Subcutaneous abdominal adipose tissue (tissue), 5 donors: ENCODE results near the gene GAS6.
"Not testable (repeated sequence)": the region's sequence is repeated elsewhere in the genome, so short reads cannot be mapped to it uniquely, and the experiment has no call there.

Experiments used
- H3K27ac ChIP-seq: one replicate; pipeline ENCODE4 v1.7.0; 2013; ENCODE audit warnings: low read depth, mild to moderate bottlenecking, inconsistent platforms, low read length, moderate library complexity
- H3K27me3 ChIP-seq, 5 donors: one replicate each; pipeline ENCODE4 v1.7.0; 2013; ENCODE audit warnings: low read length in 5 of 5, inconsistent platforms in 1 of 5; ENCODE audit not compliant: control insufficient read depth in 5 of 5, insufficient read depth in 4 of 5
- H3K36me3 ChIP-seq, 5 donors: one replicate each; pipeline ENCODE4 v1.7.0; 2013; ENCODE audit warnings: low read length in 5 of 5; ENCODE audit not compliant: control insufficient read depth in 5 of 5, insufficient read depth in 5 of 5
- H3K4me1 ChIP-seq, 5 donors: one replicate each; pipeline ENCODE4 v1.7.0; 2013; ENCODE audit warnings: low read length in 5 of 5, mild to moderate bottlenecking in 3 of 5, moderate library complexity in 1 of 5; ENCODE audit not compliant: control insufficient read depth in 5 of 5, insufficient read depth in 5 of 5
- H3K4me3 ChIP-seq, 5 donors: one replicate each; pipeline ENCODE4 v1.7.0; 2013; ENCODE audit warnings: low read length in 5 of 5, low read depth in 1 of 5
- H3K9ac ChIP-seq, 5 donors: one replicate each; pipeline ENCODE4 v1.7.0; 2013; ENCODE audit warnings: low read length in 5 of 5, mild to moderate bottlenecking in 4 of 5, moderate library complexity in 3 of 5
- H3K9me3 ChIP-seq, 5 donors: one replicate each; pipeline ENCODE4 v1.7.0; 2013; ENCODE audit warnings: low read length in 5 of 5; ENCODE audit not compliant: control insufficient read depth in 5 of 5
- donor health status: healthy.
- donor health status: healthy.
- donor health status: healthy.
- donor health status: healthy.
- donor health status: healthy.

The GAS6 gene

GRCh38 chr13:113863524-113864272, at the start of gene GAS6:
GAS6 (minus strand) TSS chr13:113864076; CDS start chr13:113863920, 156 bp downstream.
- H3K4me1 ChIP-seq = peaks cover 2 to 36% (median 34%) of the 10 kb centered on the region in 5 donors
- H3K27ac ChIP-seq = peak within 1 kb of the TSS; percentile 50
- peak within 1 kb of the TSS; percentile 75 to 86 (median 79) for H3K4me3 ChIP-seq
- peak within 1 kb of the TSS; percentile 4 to 76 (median 72) for H3K9ac ChIP-seq
- no peaks in the 10 kb centered on the region for H3K9me3 ChIP-seq
- H3K36me3 ChIP-seq = peaks cover 0 to 17% (median 0%) of the 10 kb centered on the region in 5 donors
- peaks cover 0 to 3% (median 0%) of the 10 kb centered on the region in 5 donors for H3K27me3 ChIP-seq

GRCh38 chr13:113913408-113913807, 49.5 kb upstream of the GAS6 start:
- not testable (repeated sequence) for H3K36me3 ChIP-seq, H3K4me3 ChIP-seq, H3K9ac ChIP-seq, H3K27ac ChIP-seq, H3K4me1 ChIP-seq
- H3K9me3 ChIP-seq = peaks cover 2 to 14% (median 4%) of the 10 kb centered on the region in 5 donors
- H3K27me3 ChIP-seq = peaks cover 0 to 14% (median 9%) of the 10 kb centered on the region in 5 donors

- no peak overlapping the region for H3K27ac ChIP-seq
- peaks cover 2 to 14% (median 4%) of the 10 kb centered on the region in 5 donors for H3K9me3 ChIP-seq
- no peaks in the 10 kb centered on the region for H3K36me3 ChIP-seq
- peaks cover 5 to 12% (median 9%) of the 10 kb centered on the region in 5 donors for H3K4me1 ChIP-seq
- no peak overlapping the region for H3K9ac ChIP-seq
- peaks cover 0 to 17% (median 9%) of the 10 kb centered on the region in 5 donors for H3K27me3 ChIP-seq
- H3K4me3 ChIP-seq = no peak overlapping the region
Measured at GRCh38 chr13:113912596-113912995, 48.7 kb upstream of the GAS6 start.

- Histone ChIP-seq H3K4me3 (no peak overlapping the region), H3K9me3 (peaks cover 0 to 4% (median 0%) of the 10 kb centered on the region in 5 donors), H3K4me1 (peaks cover 0 to 15% (median 13%) of the 10 kb centered on the region in 5 donors), H3K9ac (no peak overlapping the region), H3K27me3 (peaks cover 0 to 6% (median 4%) of the 10 kb centered on the region in 5 donors), H3K27ac (no peak overlapping the region), H3K36me3 (no peaks in the 10 kb centered on the region)
Measured at GRCh38 chr13:113907635-113908617, 44.0 kb upstream of the GAS6 start.

- Histone ChIP-seq H3K27ac (no peak overlapping the region), H3K4me1 (peaks cover 0 to 15% (median 13%) of the 10 kb centered on the region in 5 donors), H3K9me3 (no peaks in the 10 kb centered on the region), H3K4me3 (no peak overlapping the region), H3K9ac (no peak overlapping the region), H3K27me3 (peaks cover 0 to 6% (median 4%) of the 10 kb centered on the region in 5 donors), H3K36me3 (no peaks in the 10 kb centered on the region)
Measured at GRCh38 chr13:113906571-113906970, 42.7 kb upstream of the GAS6 start.

GRCh38 chr13:113905942-113906341, 42.1 kb upstream of the GAS6 start:
- Histone ChIP-seq H3K4me1 (peaks cover 0 to 15% (median 13%) of the 10 kb centered on the region in 5 donors), H3K4me3 (no peak overlapping the region), H3K9me3 (no peaks in the 10 kb centered on the region), H3K27me3 (peaks cover 0 to 6% (median 4%) of the 10 kb centered on the region in 5 donors), H3K9ac (no peak overlapping the region), H3K27ac (no peak overlapping the region), H3K36me3 (no peaks in the 10 kb centered on the region)

- no peak overlapping the region for H3K27ac ChIP-seq
- peaks cover 0 to 15% (median 13%) of the 10 kb centered on the region in 5 donors for H3K4me1 ChIP-seq
- H3K9me3 ChIP-seq = no peaks in the 10 kb centered on the region
- H3K36me3 ChIP-seq = no peaks in the 10 kb centered on the region
- H3K27me3 ChIP-seq = peaks cover 0 to 6% (median 4%) of the 10 kb centered on the region in 5 donors
- H3K4me3 ChIP-seq = no peak overlapping the region
- no peak overlapping the region for H3K9ac ChIP-seq
Measured at GRCh38 chr13:113905018-113905417, 41.1 kb upstream of the GAS6 start.

GRCh38 chr13:113904411-113904810, 40.5 kb upstream of the GAS6 start:
- Histone ChIP-seq H3K27me3 (peaks cover 0 to 6% (median 4%) of the 10 kb centered on the region in 5 donors), H3K4me1 (peaks cover 0 to 15% (median 13%) of the 10 kb centered on the region in 5 donors), H3K4me3 (no peak overlapping the region), H3K9ac (no peak overlapping the region), H3K27ac (no peak overlapping the region), H3K36me3 (no peaks in the 10 kb centered on the region), H3K9me3 (no peaks in the 10 kb centered on the region)

GRCh38 chr13:113903912-113904311, 40.0 kb upstream of the GAS6 start:
- Histone ChIP-seq H3K27ac (no peak overlapping the region), H3K9me3 (no peaks in the 10 kb centered on the region), H3K36me3 (no peaks in the 10 kb centered on the region), H3K27me3 (peaks cover 0 to 6% (median 4%) of the 10 kb centered on the region in 5 donors), H3K9ac (no peak overlapping the region), H3K4me1 (peaks cover 0 to 15% (median 13%) of the 10 kb centered on the region in 5 donors), H3K4me3 (no peak overlapping the region)
